ENCODE measurements around the gene BEST2.

The BEST2 gene

DNA sequence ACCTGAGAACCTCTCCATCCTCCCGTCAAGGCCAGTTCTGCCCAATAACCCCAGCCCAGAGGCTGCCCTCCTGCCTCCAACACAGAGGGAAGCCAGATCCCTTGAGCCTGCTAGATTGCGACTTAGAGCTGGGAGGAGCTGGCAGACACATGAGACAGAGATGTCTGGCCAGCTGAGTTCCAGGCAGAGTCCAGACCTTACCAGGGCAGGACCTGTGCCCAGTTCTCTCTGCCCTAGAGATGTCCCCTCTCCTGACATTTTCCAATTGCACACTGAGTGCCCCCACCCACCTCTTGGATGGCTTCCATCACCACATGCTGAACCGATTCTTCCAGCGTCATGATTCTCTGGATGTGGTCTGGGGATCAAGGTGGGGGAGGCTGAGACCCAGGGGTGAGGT lies 20.7 kb downstream of the BEST2 start:
- DNase-seq (ENCODE audit: low read depth) = no peak
- no peak overlapping the region for H3K4me3 ChIP-seq (ENCODE audit: low read length)
- TF ChIP-seq, protein P1, sequence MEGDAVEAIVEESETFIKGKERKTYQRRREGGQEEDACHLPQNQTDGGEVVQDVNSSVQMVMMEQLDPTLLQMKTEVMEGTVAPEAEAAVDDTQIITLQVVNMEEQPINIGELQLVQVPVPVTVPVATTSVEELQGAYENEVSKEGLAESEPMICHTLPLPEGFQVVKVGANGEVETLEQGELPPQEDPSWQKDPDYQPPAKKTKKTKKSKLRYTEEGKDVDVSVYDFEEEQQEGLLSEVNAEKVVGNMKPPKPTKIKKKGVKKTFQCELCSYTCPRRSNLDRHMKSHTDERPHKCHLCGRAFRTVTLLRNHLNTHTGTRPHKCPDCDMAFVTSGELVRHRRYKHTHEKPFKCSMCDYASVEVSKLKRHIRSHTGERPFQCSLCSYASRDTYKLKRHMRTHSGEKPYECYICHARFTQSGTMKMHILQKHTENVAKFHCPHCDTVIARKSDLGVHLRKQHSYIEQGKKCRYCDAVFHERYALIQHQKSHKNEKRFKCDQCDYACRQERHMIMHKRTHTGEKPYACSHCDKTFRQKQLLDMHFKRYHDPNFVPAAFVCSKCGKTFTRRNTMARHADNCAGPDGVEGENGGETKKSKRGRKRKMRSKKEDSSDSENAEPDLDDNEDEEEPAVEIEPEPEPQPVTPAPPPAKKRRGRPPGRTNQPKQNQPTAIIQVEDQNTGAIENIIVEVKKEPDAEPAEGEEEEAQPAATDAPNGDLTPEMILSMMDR (conservative IDR thresholded peaks at IDR 0.05; ENCODE audit: low read length) = no peak

DNA sequence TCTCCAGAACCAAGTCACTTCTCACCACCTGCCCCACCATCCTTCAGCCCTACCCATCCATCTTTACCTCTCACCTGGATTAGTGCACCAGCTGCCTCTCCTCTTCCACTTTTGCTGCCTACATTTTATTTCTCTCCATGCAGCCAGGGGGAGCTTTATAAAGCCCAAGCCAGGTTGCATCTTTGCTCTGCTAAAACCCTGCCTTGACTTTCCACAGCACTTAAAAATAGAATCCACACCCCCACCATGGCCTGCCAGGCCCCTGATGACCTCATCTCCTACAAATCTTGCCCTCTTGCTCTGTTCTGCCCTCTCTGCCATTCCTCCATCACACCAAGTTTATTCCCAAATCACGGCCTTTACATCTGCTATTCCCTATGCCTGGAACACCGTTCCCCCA lies 22.0 kb downstream of the BEST2 start:
- peak; percentile 71 for DNase-seq (ENCODE audit: low read depth)
- TF ChIP-seq, protein P1 (conservative IDR thresholded peaks at IDR 0.05; ENCODE audit: low read length) = peak; percentile 52
- H3K4me3 ChIP-seq (ENCODE audit: low read length) = no peak overlapping the region

DNA sequence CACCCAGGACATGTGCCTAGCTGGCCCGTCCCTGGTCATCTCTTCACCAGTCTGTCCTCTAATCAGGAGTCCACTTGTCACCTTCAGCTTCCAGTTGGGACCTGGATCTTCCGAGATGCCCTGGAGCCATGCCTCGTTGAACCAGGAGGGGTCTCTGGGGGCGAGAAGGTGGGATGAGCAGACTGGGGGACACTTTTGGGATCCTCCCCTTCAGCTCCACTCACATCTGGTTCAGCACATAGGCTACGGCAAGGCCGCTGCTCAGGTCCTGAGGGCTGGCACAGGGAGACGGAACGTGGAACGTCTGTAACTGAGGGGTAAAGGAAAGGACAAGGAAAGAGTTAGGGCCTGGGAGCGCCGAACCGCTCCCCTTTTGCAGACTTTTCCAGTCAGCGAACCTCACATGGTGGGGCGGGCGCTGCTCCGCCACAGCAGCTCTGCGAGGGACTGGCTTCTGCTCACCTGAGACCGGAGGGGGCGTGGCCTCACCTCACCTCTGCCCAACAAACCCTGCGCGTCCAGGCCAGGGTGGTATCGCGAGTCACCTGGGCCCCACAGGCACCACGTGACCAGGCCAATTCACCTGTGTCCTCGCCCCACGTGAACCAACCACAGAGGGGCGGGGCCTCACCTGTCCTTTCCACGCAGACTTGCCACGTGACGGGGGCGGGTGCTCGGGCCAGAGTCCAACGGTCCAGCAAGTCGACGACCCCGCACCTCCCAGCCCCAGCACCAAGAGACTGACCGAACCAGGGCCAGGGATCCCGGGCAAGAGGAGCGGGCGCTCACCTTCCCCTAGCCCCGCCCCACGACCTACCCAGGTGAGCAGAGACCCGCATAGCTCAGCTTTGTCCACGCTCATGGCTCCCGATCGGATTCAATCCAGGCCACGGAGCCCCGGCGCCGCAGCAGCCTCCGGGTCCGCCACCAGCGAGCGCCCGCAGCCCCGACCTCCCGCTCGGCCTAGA lies 23.3 kb downstream of the BEST2 start, which contains the start of gene HOOK2:
TSS of gene HOOK2 (minus strand) at position 965 of the 968 bp plus-strand sequence. CDS start at position 862, 103 bp downstream.
- H3K4me3 ChIP-seq (ENCODE audit: low read length) = peak within 1 kb of the TSS; percentile 81
- DNase-seq (ENCODE audit: low read depth) = no peak
- TF ChIP-seq, protein P1 (conservative IDR thresholded peaks at IDR 0.05; ENCODE audit: low read length) = no peak

GRCh38 chr19:12777217-12778016 lies 25.8 kb downstream of the BEST2 start:
- DNase-seq (ENCODE audit: low read depth) = peak; percentile 66
- H3K4me3 ChIP-seq (ENCODE audit: low read length) = peak overlapping the region; percentile 80
- TF ChIP-seq, protein P1 (conservative IDR thresholded peaks at IDR 0.05; ENCODE audit: low read length) = peak; percentile 78

DNA sequence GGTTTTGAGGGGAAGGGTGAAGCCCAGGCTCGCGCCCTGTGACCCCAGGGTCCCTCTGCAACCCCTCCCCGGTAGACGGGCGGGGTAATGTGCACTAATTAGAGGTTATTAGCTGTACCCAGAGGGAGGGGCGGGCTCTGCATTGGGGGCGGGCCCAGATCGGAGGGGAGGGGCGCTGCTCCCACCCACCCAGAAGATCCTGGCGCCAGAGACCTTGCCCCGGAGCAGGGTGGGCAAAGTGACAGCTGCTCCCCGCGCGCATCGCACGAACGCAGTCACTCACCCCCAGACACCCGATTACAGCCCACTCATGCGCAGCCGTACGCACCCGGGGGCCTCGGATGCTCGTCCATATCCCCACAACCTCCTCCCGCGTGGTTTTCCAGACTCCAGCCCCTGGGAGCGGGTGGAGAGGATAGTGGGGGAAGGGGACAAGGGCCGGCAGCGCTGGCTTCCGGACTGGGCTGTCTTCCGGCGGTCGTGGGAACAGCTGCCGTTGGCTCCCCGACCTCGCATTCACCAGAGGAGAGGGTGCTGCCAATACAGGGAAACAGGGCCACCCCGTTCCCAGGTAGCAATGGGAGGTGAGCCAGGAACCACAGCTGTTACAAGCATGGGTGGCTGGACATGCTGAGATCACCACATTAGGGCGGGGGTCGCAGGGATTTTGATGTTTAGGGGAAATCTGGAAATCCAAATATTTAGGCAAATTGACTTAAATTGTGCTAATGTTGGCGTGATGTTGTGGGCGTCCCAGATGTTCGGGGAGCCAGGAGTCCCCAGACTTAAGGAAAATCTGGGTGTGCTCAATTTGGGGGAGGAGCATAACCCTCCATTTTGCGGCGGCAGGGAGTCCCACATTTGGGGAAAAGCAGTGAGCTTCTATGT lies 26.7 kb downstream of the BEST2 start:
- peak overlapping the region; percentile 80 for H3K4me3 ChIP-seq (ENCODE audit: low read length)
- peak; percentile 81 for DNase-seq (ENCODE audit: low read depth)
- TF ChIP-seq, protein P1 (conservative IDR thresholded peaks at IDR 0.05; ENCODE audit: low read length) = no peak

GRCh38 chr19:12778905-12779161 lies 27.2 kb downstream of the BEST2 start:
- no peak for DNase-seq (ENCODE audit: low read depth)
- peak overlapping the region; percentile 80 for H3K4me3 ChIP-seq (ENCODE audit: low read length)
- TF ChIP-seq, protein P1 (conservative IDR thresholded peaks at IDR 0.05; ENCODE audit: low read length) = no peak

Measured in AG10803 (cell line).